Measurements from ENCODE around the gene NIBAN1. TPM values are rescaled to one million over a fixed set of nuclear protein-coding genes. Genes with fewer than 3 reads are reported as not detected.

The NIBAN1 gene
- total and polyA plus RNA-seq, 9 donors = 1.7 to 51.9 (median 7.5) TPM

DNA sequence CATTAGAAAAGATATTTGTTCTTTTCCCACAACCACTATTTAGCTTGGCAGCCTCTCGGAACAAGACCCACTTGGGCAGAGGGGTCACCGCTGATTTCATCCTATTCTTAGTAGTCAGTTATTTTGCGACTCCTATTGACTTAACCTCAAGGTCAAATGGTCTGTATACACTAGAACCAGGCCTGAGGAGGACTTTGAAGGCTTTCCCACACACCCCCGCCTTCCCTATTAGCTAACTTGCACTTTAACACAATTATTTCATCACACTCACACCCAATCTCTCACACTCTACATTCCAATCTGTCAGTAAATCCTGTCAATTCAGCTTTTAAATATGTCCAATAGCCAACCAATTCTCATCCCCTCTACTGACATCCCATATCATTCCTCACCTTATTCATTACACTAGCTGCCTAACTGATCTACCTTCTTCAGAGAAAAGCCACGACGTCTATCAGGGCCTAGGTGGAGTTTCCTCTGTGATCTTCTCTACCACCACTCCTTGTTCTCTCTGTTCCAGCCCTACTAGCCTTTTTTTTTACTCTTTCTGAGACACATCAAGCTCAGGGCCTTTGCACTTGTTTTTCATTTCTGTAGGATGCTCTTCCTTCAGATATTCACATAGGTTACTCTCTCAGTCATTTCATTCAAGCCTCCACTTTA, 1.0 kb upstream of the NIBAN1 start:
- Histone ChIP-seq H3K4me3 (no peak overlapping the region), H3K36me3 (no peaks in the 10 kb centered on the region), H3K4me1 (ENCODE audit: insufficient read depth) (peaks cover 4% of the 10 kb centered on the region), H3K27ac (no peak overlapping the region), H3K27me3 (no peaks in the 10 kb centered on the region), H3K9me3 (no peaks in the 10 kb centered on the region)
- intact Hi-C loops (cut with DNase I) = no loop called here
- WGBS, 3 donors = 79 to 83% (median 80%) methylated on average over 6 of the region's 6 CpGs
- no peak for DNase-seq
- no peak for TF ChIP-seq POLR2A (IDR thresholded peaks at IDR 0.05)
- no peak for TF ChIP-seq EP300 (IDR thresholded peaks at IDR 0.05)
- TF ChIP-seq, protein P1, sequence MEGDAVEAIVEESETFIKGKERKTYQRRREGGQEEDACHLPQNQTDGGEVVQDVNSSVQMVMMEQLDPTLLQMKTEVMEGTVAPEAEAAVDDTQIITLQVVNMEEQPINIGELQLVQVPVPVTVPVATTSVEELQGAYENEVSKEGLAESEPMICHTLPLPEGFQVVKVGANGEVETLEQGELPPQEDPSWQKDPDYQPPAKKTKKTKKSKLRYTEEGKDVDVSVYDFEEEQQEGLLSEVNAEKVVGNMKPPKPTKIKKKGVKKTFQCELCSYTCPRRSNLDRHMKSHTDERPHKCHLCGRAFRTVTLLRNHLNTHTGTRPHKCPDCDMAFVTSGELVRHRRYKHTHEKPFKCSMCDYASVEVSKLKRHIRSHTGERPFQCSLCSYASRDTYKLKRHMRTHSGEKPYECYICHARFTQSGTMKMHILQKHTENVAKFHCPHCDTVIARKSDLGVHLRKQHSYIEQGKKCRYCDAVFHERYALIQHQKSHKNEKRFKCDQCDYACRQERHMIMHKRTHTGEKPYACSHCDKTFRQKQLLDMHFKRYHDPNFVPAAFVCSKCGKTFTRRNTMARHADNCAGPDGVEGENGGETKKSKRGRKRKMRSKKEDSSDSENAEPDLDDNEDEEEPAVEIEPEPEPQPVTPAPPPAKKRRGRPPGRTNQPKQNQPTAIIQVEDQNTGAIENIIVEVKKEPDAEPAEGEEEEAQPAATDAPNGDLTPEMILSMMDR (IDR thresholded peaks at IDR 0.05) = no peak

DNA sequence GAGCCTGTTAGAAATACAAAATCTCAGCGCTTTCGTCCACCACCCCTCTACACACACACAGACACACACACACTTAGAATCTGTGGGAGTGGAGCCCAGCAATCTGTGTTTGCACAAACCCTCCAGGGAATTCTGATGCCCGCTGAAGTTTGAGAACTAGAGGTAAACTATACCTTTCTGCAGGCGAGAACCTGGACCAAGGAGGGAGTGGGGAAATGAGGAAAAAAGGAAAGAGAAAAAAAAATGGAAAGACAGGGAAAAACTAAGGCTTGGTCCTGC, 468 bp upstream of the NIBAN1 start:
- TF ChIP-seq, protein P1 (IDR thresholded peaks at IDR 0.05) = no peak
- no peak for TF ChIP-seq EP300 (IDR thresholded peaks at IDR 0.05)
- TF ChIP-seq POLR2A (IDR thresholded peaks at IDR 0.05) = no peak
- peak overlapping the region; percentile 71 for H3K4me3 ChIP-seq
- 60 to 65% (median 65%) methylated on average over 4 of the region's 4 CpGs for WGBS, 3 donors
- H3K36me3 ChIP-seq = no peaks in the 10 kb centered on the region
- peaks cover 4% of the 10 kb centered on the region for H3K4me1 ChIP-seq (ENCODE audit: insufficient read depth)
- DNase-seq = no peak
- intact Hi-C loops (cut with DNase I) = no loop called here
- H3K9me3 ChIP-seq = no peaks in the 10 kb centered on the region
- H3K27ac ChIP-seq = no peak overlapping the region
- H3K27me3 ChIP-seq = no peaks in the 10 kb centered on the region

DNA sequence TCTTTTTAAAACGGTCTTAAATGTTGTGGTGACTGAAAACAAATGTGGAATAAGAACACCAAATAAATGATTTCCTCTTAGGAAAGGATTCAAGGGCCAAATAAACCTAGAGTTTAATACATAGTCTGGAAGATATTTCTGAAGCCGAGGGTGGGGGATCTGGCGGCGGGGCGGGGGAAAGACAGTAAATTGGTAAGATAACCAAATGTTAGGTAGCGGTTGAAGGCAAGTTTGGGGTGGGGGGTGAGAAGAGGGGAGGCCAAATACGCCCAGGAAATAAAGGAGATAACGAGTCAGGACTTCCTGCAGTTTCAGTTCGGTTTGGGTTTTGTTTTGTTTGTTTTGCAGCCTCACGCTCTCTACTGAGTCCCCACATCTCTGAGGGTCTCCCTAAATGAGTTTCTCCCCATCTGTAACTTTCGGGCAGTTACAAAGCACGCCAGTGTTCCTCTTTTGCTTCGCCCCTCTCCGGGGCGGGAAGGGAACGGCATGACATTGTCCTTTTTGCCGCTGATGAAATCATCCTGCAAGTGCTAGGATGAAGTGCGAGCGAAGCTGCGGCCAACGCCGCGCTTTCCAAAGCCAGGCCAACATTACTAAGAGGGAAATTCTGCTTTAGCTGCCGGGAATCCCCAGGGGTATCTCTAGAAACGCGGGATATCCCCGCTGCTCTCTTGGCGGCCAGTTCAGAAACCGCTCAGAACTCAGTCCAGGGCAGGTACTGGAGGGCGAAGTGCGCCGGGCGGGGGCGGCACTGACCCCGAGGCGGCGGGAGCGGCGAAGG, 844 bp downstream of the NIBAN1 start:
- H3K27ac ChIP-seq = peak overlapping the region in 1 of 2 donors; percentile 64
- no peaks in the 10 kb centered on the region for H3K27me3 ChIP-seq
- H3K9me3 ChIP-seq = no peaks in the 10 kb centered on the region
- WGBS, 3 donors = 2% methylated on average over 32 to 39 of the region's 39 CpGs
- peak in 3 of 5 donors; percentile 18 to 42 (median 23) for DNase-seq
- no peak for TF ChIP-seq EP300 (IDR thresholded peaks at IDR 0.05)
- TF ChIP-seq, protein P1 (IDR thresholded peaks at IDR 0.05) = no peak
- TF ChIP-seq POLR2A (IDR thresholded peaks at IDR 0.05) = no peak
- H3K4me1 ChIP-seq (ENCODE audit: insufficient read depth) = peaks cover 4% of the 10 kb centered on the region
- intact Hi-C loops (cut with DNase I) = loop anchor here in 1 of 4 donors (2.0 kb wide), 1 partner anchor 163 kb away; no protein-coding TSS in a partner anchor
- H3K4me3 ChIP-seq = peak overlapping the region; percentile 71
- no peaks in the 10 kb centered on the region for H3K36me3 ChIP-seq

DNA sequence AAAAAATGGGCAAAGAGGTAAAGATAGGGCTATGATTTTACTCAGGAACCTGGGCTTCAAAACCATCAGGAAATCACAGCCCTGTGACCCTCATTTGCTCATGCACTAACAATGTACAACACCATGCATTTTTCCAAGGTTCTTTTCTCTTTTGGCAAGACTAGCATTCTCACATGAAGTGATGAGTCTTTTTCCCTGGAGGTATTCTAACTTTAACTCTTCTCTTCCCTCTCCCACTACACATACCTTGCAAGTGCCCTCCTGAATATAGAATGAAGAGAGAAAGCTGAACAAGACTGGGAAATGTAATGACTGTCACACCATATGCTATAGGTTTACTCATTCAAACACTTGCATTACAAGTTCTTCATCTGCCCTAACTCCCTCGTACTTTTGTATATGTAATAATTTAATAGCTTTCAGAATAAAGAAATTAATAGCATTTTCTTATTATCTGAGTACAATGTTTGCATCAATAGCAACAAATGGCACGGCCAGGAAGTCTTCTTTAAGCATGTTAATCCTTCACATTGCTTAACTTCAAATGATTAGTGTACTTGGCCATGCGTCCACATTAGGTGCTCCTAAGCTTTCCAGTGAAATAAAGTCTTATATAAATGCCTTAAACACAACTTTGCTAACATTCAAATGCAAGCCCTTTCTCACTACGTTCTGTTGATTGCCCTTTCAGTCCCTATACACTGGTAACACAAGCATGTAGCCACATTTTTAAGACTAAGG, 1.8 kb downstream of the NIBAN1 start:
- H3K9me3 ChIP-seq = no peaks in the 10 kb centered on the region
- no peaks in the 10 kb centered on the region for H3K27me3 ChIP-seq
- H3K27ac ChIP-seq = no peak overlapping the region
- intact Hi-C loops (cut with DNase I) = loop anchor here in 1 of 4 donors (2.0 kb wide), 1 partner anchor 162 kb away; no protein-coding TSS in a partner anchor
- H3K4me1 ChIP-seq (ENCODE audit: insufficient read depth) = peaks cover 4% of the 10 kb centered on the region
- 58 to 75% (median 70%) methylated on average over 4 of the region's 4 CpGs for WGBS, 3 donors
- H3K4me3 ChIP-seq = peak overlapping the region; percentile 71
- TF ChIP-seq, protein P1 (IDR thresholded peaks at IDR 0.05) = no peak
- TF ChIP-seq POLR2A (IDR thresholded peaks at IDR 0.05) (no peak), EP300 (IDR thresholded peaks at IDR 0.05) (no peak)
- no peak for DNase-seq
- no peaks in the 10 kb centered on the region for H3K36me3 ChIP-seq

All from ovary (tissue), 9 donors.